GM19328 (cell line): ENCODE results near the gene ZNF331.

Experiments
- ATAC-seq: cut with Tn5 transposase; IDR thresholded peaks from one replicate; pipeline ENCODE4 v1.9.1; 2021; ENCODE audit warnings: mild to moderate bottlenecking, moderate library complexity; ENCODE audit not compliant: unreplicated experiment

The ZNF331 gene

GRCh38 chr19:53555352-53555751 lies 17.4 kb downstream of the ZNF331 start:
- ATAC-seq = no peak

- ATAC-seq = no peak
These were observed 33.4 kb downstream of the ZNF331 start for GRCh38 chr19:53571339-53571738.

- ATAC-seq = no peak
These were observed 39.2 kb downstream of the ZNF331 start for GRCh38 chr19:53576941-53577653.

GRCh38 chr19:53577968-53578367 lies 40.0 kb downstream of the ZNF331 start:
- ATAC-seq = no peak

- ATAC-seq = no peak
These were observed 41.6 kb downstream of the ZNF331 start for GRCh38 chr19:53579518-53579917.

GRCh38 chr19:53580871-53581835 lies 43.2 kb downstream of the ZNF331 start:
- no peak for ATAC-seq

GRCh38 chr19:53581871-53582279 lies 43.9 kb downstream of the ZNF331 start:
- no peak for ATAC-seq

- no peak for ATAC-seq
These were observed 45.2 kb downstream of the ZNF331 start for GRCh38 chr19:53583181-53583580.

GRCh38 chr19:53586277-53586691 lies 48.3 kb downstream of the ZNF331 start:
- no peak for ATAC-seq

- ATAC-seq = no peak
These were observed 57.0 kb downstream of the ZNF331 start for GRCh38 chr19:53594811-53595509.

- ATAC-seq = no peak
These were observed 57.5 kb downstream of the ZNF331 start for GRCh38 chr19:53595510-53595867.

- ATAC-seq = no peak
These were observed 58.1 kb downstream of the ZNF331 start for GRCh38 chr19:53596056-53596455.

- ATAC-seq = no peak
These were observed 59.1 kb downstream of the ZNF331 start for GRCh38 chr19:53597023-53597422.

GRCh38 chr19:53598361-53598760 lies 60.4 kb downstream of the ZNF331 start:
- ATAC-seq = no peak

GRCh38 chr19:53600217-53600616 lies 62.3 kb downstream of the ZNF331 start:
- ATAC-seq = no peak

- no peak for ATAC-seq
These were observed 68.1 kb downstream of the ZNF331 start for GRCh38 chr19:53606031-53606430.

- ATAC-seq = no peak
These were observed 70.4 kb downstream of the ZNF331 start for GRCh38 chr19:53608381-53608780.

GRCh38 chr19:53612762-53613526 lies 75.0 kb downstream of the ZNF331 start:
- ATAC-seq = no peak

- no peak for ATAC-seq
These were observed 84.2 kb downstream of the ZNF331 start for GRCh38 chr19:53621885-53622740.
